Stimulated activated CD4-positive, alpha-beta T cell treated with anti-CD3 and anti-CD28 coated beads, Interleukin-1b, Interleukin-23, amount 100 ng/mL, for 1 hour (primary cell): ENCODE measurements around the gene NMS.
"Not testable (repeated sequence)": the region's sequence is repeated elsewhere in the genome, so short reads cannot be mapped to it uniquely, and the experiment has no call there.

Experiments used
- DNase-seq, 2 donors: peaks; one replicate each; pipeline ENCODE4 v3.0.0-alpha.2; 2020; ENCODE audit warnings: low read depth in 2 of 2

Gene NMS

GRCh38 chr2:100470182-100470581, at the start of gene NMS:
Gene NMS, plus strand, starts transcription at chr2:100470482. Its CDS starts 7 bp downstream, at chr2:100470489.
- DNase-seq: no peak

GRCh38 chr2:100422320-100423055, 47.8 kb upstream of the NMS start:
- DNase-seq: no peak

- no peak for DNase-seq
These were observed 46.7 kb upstream of the NMS start for GRCh38 chr2:100423631-100424030.

GRCh38 chr2:100424277-100424875, 45.9 kb upstream of the NMS start:
- no peak for DNase-seq

- no peak for DNase-seq
These were observed 45.2 kb upstream of the NMS start for GRCh38 chr2:100425107-100425506.

- no peak for DNase-seq
These were observed 44.5 kb upstream of the NMS start for GRCh38 chr2:100425573-100426383.

- no peak for DNase-seq
These were observed 43.9 kb upstream of the NMS start for GRCh38 chr2:100426384-100426720.

- no peak for DNase-seq
These were observed 43.2 kb upstream of the NMS start for GRCh38 chr2:100427111-100427510.

GRCh38 chr2:100427627-100428258, 42.5 kb upstream of the NMS start:
- DNase-seq: peak; percentile 17 to 54

GRCh38 chr2:100429726-100430125, 40.6 kb upstream of the NMS start:
- DNase-seq: no peak

- no peak for DNase-seq
These were observed 32.5 kb upstream of the NMS start for GRCh38 chr2:100437751-100438150.

GRCh38 chr2:100446696-100447095, 23.6 kb upstream of the NMS start:
- no peak for DNase-seq

GRCh38 chr2:100451092-100451491, 19.2 kb upstream of the NMS start:
- no peak for DNase-seq

GRCh38 chr2:100451734-100452133, 18.5 kb upstream of the NMS start:
- DNase-seq: no peak

GRCh38 chr2:100453853-100454252, 16.4 kb upstream of the NMS start:
- no peak for DNase-seq

GRCh38 chr2:100456357-100456756, 13.9 kb upstream of the NMS start:
- DNase-seq: not testable (repeated sequence)

- no peak for DNase-seq
These were observed 9.3 kb upstream of the NMS start for GRCh38 chr2:100460904-100461530.

- no peak for DNase-seq
These were observed 724 bp downstream of the NMS start for GRCh38 chr2:100470898-100471514.

GRCh38 chr2:100476606-100477005, 6.3 kb downstream of the NMS start:
- no peak for DNase-seq

GRCh38 chr2:100482741-100483140, 12.5 kb downstream of the NMS start:
- no peak for DNase-seq

GRCh38 chr2:100483895-100484294, 13.6 kb downstream of the NMS start:
- DNase-seq: no peak
